A673 (cell line): Measurements from ENCODE around the gene SRPK3. TPM values are rescaled to one million over a fixed set of nuclear protein-coding genes. Genes with fewer than 3 reads are reported as not detected.

Experiments
- BruUV-seq: library from RNA; stranded (reverse); fragments of 400-500 nt; replicated peaks from 2 replicates; lab custom pipeline; 2021; lab: Mats Ljungman, UMichigan
- CTCF ChIA-PET: fragments of 300-600 bp; sonication (Branson Sonifier 250); formaldehyde crosslinking; loops from one replicate; lab custom pipeline; 2022; ENCODE audit warnings: antibody characterized with exemption; lab: Charles Lee
- POLR2A ChIA-PET: fragments of 300-600 bp; sonication (Branson Sonifier 250); formaldehyde crosslinking; loops from one replicate; lab custom pipeline; 2022; ENCODE audit warnings: antibody characterized with exemption; ENCODE audit not compliant: low non-redundant PET; lab: Charles Lee
- DNase-seq: peaks from one replicate; pipeline ENCODE4 v3.0.0-alpha.2; 2015; ENCODE audit warnings: low spot score
- H3K27ac ChIP-seq: fragments of 200-600 bp; sonication (generic); 2 replicates; pipeline ENCODE4 v1.5.1; 2016; ENCODE audit warnings: mixed run types, low read depth, mild to moderate bottlenecking, mixed read lengths, antibody characterized with exemption, low read length; ENCODE audit not compliant: poor library complexity, severe bottlenecking
- H3K27me3 ChIP-seq: fragments of 200-600 bp; sonication (generic); replicated peaks from 2 replicates; pipeline ENCODE4 v1.6.1; 2017; ENCODE audit warnings: mixed run types, low read depth, mild to moderate bottlenecking, mixed read lengths, antibody characterized with exemption, low read length; ENCODE audit not compliant: insufficient read depth, poor library complexity
- H3K36me3 ChIP-seq: fragments of 200-600 bp; sonication (generic); 2 replicates; pipeline ENCODE4 v1.6.1; 2016; ENCODE audit warnings: mixed run types, mild to moderate bottlenecking, mixed read lengths, antibody characterized with exemption, low read length; ENCODE audit not compliant: insufficient read depth, poor library complexity, severe bottlenecking
- H3K4me1 ChIP-seq: fragments of 200-600 bp; sonication (generic); 2 replicates; pipeline ENCODE4 v1.6.1; 2017; ENCODE audit warnings: mixed run types, mild to moderate bottlenecking, mixed read lengths, antibody characterized with exemption, low read length; ENCODE audit not compliant: insufficient read depth, poor library complexity, severe bottlenecking
- H3K4me3 ChIP-seq: fragments of 200-600 bp; sonication (generic); 2 replicates; pipeline ENCODE4 v1.5.1; 2016; ENCODE audit warnings: low read depth, mixed run types, mild to moderate bottlenecking, mixed read lengths, low read length; ENCODE audit not compliant: poor library complexity, severe bottlenecking
- H3K9me3 ChIP-seq: fragments of 200-600 bp; sonication (generic); 2 replicates; pipeline ENCODE4 v1.6.1; 2016; ENCODE audit warnings: mixed run types, low read depth, mild to moderate bottlenecking, mixed read lengths, antibody characterized with exemption, low read length; ENCODE audit not compliant: poor library complexity, severe bottlenecking
- CTCF ChIP-seq: fragments of 300-800, 200-600 bp; sonication (generic); conservative IDR thresholded peaks from 2 replicates; pipeline ENCODE4 v1.5.1; 2017; ENCODE audit warnings: low read depth, mild to moderate bottlenecking, antibody characterized with exemption, low read length, moderate library complexity, mixed read lengths
- EZH2 ChIP-seq: fragments of 200-600 bp; sonication (generic); IDR thresholded peaks from 2 replicates; pipeline ENCODE4 v1.6.1; 2017; ENCODE audit warnings: borderline replicate concordance, low read depth, mild to moderate bottlenecking, mixed read lengths, antibody characterized with exemption, low read length; ENCODE audit not compliant: poor library complexity, severe bottlenecking
- intact Hi-C: fragments of 100-400 bp; cut with micrococcal nuclease; formaldehyde crosslinking; loops from one replicate; pipeline ENCODE4 v1.10.0; 2022; ENCODE audit not compliant: unreplicated experiment
- total RNA-seq: library from RNA; stranded (reverse); gene quantifications from 2 replicates; pipeline ENCODE4 v1.2.3, GENCODE V29; 2021

SRPK3 gene
- total RNA-seq, 1 experiment from 2014 or later: not detected

DNA sequence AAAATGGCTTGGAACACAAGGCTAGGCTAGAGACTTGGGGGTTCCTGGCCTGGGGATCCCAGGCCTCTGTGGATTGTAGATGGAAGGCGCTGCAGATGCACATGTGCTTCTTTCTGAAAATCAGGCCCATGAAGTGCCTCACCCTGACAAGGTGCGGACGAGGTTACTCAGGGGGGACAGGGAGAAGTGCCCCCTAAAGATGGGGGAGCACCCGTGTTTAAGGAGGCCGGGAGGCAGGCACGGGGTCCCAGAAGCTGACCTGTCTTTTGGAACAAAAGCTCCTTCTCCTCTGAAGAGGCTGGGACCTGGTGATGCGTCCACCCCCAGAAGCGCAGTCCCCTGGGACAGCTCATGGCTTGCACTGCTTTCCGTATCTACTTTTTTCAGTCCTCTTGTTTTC, 47.1 kb downstream of the SRPK3 start:
- BruUV-seq: no TSS peak
- no peak overlapping the region for H3K27ac ChIP-seq
- POLR2A ChIA-PET: no interaction called here
- no peak overlapping the region for H3K4me3 ChIP-seq
- no peak for DNase-seq
- H3K36me3 ChIP-seq: no peaks in the 10 kb centered on the region
- CTCF ChIA-PET: interaction anchor here (0.6 kb wide), 1 partner anchor 412 kb away, joined by 3 read pairs; no protein-coding TSS in a partner anchor
- peaks cover 18% of the 10 kb centered on the region for H3K27me3 ChIP-seq
- peaks cover 4% of the 10 kb centered on the region for H3K4me1 ChIP-seq
- no peaks in the 10 kb centered on the region for H3K9me3 ChIP-seq
- TF ChIP-seq EZH2 (no peak), CTCF (no peak)
- intact Hi-C loops: no loop called here

DNA sequence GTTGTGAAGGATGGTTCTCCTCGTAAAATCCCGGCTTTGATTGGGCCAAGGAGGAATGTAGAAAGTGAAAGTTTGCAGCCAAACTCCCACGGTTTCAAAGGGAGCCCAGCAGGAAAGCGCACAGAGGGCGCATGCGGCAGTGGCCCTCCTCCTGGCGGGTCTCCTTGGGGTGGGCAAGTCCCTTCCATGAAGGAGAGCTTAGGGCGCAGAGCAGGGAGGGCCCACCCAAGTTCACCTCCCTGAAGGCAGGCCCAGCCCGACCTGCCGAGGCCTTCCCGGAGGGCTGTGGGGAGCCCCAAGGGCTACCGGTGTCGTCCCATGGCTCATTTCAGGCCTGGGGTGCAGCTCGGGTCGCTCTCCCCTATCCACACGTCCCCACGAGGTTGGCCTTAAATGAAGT, 47.5 kb downstream of the SRPK3 start:
- ChIA-PET CTCF (interaction anchor here (0.6 kb wide), 1 partner anchor 412 kb away, joined by 3 read pairs; no protein-coding TSS in a partner anchor), POLR2A (no interaction called here)
- no TSS peak for BruUV-seq
- intact Hi-C loops: no loop called here
- no peak for DNase-seq
- Histone ChIP-seq H3K4me1 (peaks cover 4% of the 10 kb centered on the region), H3K4me3 (no peak overlapping the region), H3K27ac (no peak overlapping the region), H3K36me3 (no peaks in the 10 kb centered on the region), H3K9me3 (no peaks in the 10 kb centered on the region), H3K27me3 (peaks cover 18% of the 10 kb centered on the region)
- TF ChIP-seq EZH2: no peak
- TF ChIP-seq CTCF: no peak

DNA sequence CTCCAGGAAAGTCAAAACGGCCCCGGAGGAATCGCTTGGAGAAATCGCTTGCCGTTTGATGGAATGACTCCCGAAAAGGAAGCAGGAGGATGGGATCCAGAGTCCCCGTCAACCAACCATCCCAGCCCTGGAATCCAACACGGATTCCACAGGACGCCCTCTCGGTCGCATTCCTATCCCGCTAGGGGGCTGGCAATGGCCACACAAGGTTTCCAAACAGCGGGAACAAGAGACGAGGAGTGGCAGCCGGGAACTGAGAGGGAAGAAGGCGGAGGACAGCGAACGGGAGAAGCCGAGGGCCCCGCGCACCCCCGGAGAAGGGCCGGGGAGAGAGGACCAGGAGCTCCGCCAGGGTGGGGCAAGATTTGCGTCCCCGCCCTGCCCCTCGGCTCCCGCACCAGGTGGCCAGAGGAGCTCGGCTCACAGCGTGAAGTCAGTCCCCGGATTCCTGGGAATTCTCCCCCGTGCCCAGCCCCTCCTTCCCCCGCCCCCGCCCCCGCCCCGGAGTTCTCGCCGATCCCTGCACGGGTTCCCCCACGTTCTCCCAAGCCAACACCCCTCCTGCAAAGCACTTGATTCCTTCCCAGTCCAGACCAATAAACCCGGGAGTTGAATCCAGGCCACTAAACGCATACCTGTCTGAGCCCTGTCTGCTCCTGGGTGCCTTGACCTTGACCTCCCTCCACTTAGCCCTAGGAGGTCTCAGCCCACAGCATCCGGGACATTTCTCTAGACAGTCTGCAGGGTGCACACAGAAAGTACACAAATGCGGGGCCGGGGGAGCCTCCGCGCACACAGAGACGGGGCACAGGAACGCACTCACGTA, 48.1 kb downstream of the SRPK3 start:
- Histone ChIP-seq H3K4me1 (peaks cover 4% of the 10 kb centered on the region), H3K27ac (no peak overlapping the region), H3K27me3 (peaks cover 18% of the 10 kb centered on the region), H3K36me3 (no peaks in the 10 kb centered on the region), H3K4me3 (peak overlapping the region; percentile 47), H3K9me3 (no peaks in the 10 kb centered on the region)
- no peak for DNase-seq
- intact Hi-C loops: no loop called here
- ChIA-PET CTCF (no interaction called here), POLR2A (no interaction called here)
- TF ChIP-seq EZH2 (no peak), CTCF (no peak)
- BruUV-seq: no TSS peak
